Stimulated activated CD8-positive, alpha-beta memory T cell treated with anti-CD3 and anti-CD28 coated beads, Interleukin-7, amount 100 ng/mL, for 4 hours (primary cell): ENCODE measurements around the gene GSG1L.

Experiments used
- DNase-seq, 2 donors: peaks; one replicate each; pipeline ENCODE4 v3.0.0-alpha.2; 2020; ENCODE audit warnings: low read depth in 2 of 2

GSG1L gene

GRCh38 chr16:27820646-27821345 lies 242.7 kb downstream of the GSG1L start:
- DNase-seq = no peak

GRCh38 chr16:27819881-27820610 lies 243.5 kb downstream of the GSG1L start:
- no peak for DNase-seq

- no peak for DNase-seq
Measured at GRCh38 chr16:27819356-27819755, 244.2 kb downstream of the GSG1L start.

- DNase-seq = no peak
Measured at GRCh38 chr16:27818246-27818645, 245.3 kb downstream of the GSG1L start.

- no peak for DNase-seq
Measured at GRCh38 chr16:27817038-27817437, 246.5 kb downstream of the GSG1L start.

- DNase-seq = no peak
Measured at GRCh38 chr16:27816561-27816960, 247.0 kb downstream of the GSG1L start.

GRCh38 chr16:27813591-27813990 lies 249.9 kb downstream of the GSG1L start:
- DNase-seq = no peak

- DNase-seq = no peak
Measured at GRCh38 chr16:27811881-27812280, 251.6 kb downstream of the GSG1L start.

- no peak for DNase-seq
Measured at GRCh38 chr16:27806986-27807385, 256.5 kb downstream of the GSG1L start.

- no peak for DNase-seq
Measured at GRCh38 chr16:27806388-27806787, 257.1 kb downstream of the GSG1L start.

- no peak for DNase-seq
Measured at GRCh38 chr16:27805828-27806351, 257.6 kb downstream of the GSG1L start.

GRCh38 chr16:27803775-27804549 lies 259.6 kb downstream of the GSG1L start:
- DNase-seq = no peak

- DNase-seq = no peak
Measured at GRCh38 chr16:27802664-27803439, 260.7 kb downstream of the GSG1L start.

GRCh38 chr16:27801289-27801945 lies 262.1 kb downstream of the GSG1L start:
- DNase-seq = no peak

GRCh38 chr16:27800817-27801216 lies 262.7 kb downstream of the GSG1L start:
- no peak for DNase-seq

- DNase-seq = no peak
Measured at GRCh38 chr16:27799896-27800295, 263.6 kb downstream of the GSG1L start.

GRCh38 chr16:27798241-27798640 lies 265.3 kb downstream of the GSG1L start:
- no peak for DNase-seq

GRCh38 chr16:27795992-27796614 lies 267.4 kb downstream of the GSG1L start:
- DNase-seq = no peak

GRCh38 chr16:27793249-27793622 lies 270.3 kb downstream of the GSG1L start:
- no peak for DNase-seq

GRCh38 chr16:27792486-27793248 lies 270.8 kb downstream of the GSG1L start:
- DNase-seq = no peak
